ENCODE measurements around the gene CNGA4.

The CNGA4 gene

GRCh38 chr11:6238902-6239301 lies at the start of gene CNGA4:
TSS of gene CNGA4 (plus strand) at chr11:6239089. CDS start at chr11:6239207, 118 bp downstream.
- no peak for DNase-seq (ENCODE audit: low read depth)

- DNase-seq (ENCODE audit: low read depth) = no peak
These were observed 47.1 kb upstream of the CNGA4 start for GRCh38 chr11:6191742-6192141.

- DNase-seq (ENCODE audit: low read depth) = no peak
These were observed 44.8 kb upstream of the CNGA4 start for GRCh38 chr11:6194065-6194581.

GRCh38 chr11:6196396-6196795 lies 42.5 kb upstream of the CNGA4 start:
- no peak for DNase-seq (ENCODE audit: low read depth)

GRCh38 chr11:6197466-6198200 lies 41.3 kb upstream of the CNGA4 start:
- DNase-seq (ENCODE audit: low read depth) = no peak

GRCh38 chr11:6199174-6199810 lies 39.6 kb upstream of the CNGA4 start, which contains the start of gene OR52W1:
TSS of gene OR52W1 (plus strand) at chr11:6199224. CDS start at chr11:6199224, 0 bp downstream.
- no peak for DNase-seq (ENCODE audit: low read depth)

- DNase-seq (ENCODE audit: low read depth) = no peak
These were observed 37.9 kb upstream of the CNGA4 start for GRCh38 chr11:6200975-6201374.

- no peak for DNase-seq (ENCODE audit: low read depth)
These were observed 37.4 kb upstream of the CNGA4 start for GRCh38 chr11:6201481-6201880.

- no peak for DNase-seq (ENCODE audit: low read depth)
These were observed 36.8 kb upstream of the CNGA4 start for GRCh38 chr11:6202041-6202440.

- no peak for DNase-seq (ENCODE audit: low read depth)
These were observed 35.6 kb upstream of the CNGA4 start for GRCh38 chr11:6203327-6203726.

- no peak for DNase-seq (ENCODE audit: low read depth)
These were observed 34.2 kb upstream of the CNGA4 start for GRCh38 chr11:6204706-6205105.

- no peak for DNase-seq (ENCODE audit: low read depth)
These were observed 33.5 kb upstream of the CNGA4 start, which contains the start of gene C11orf42 for GRCh38 chr11:6205366-6205765. TSS of gene C11orf42 (plus strand) at chr11:6205557. CDS start at chr11:6205616, 59 bp downstream.

GRCh38 chr11:6206456-6207180 lies 32.3 kb upstream of the CNGA4 start:
- no peak for DNase-seq (ENCODE audit: low read depth)

- no peak for DNase-seq (ENCODE audit: low read depth)
These were observed 29.1 kb upstream of the CNGA4 start for GRCh38 chr11:6209801-6210200.

- DNase-seq (ENCODE audit: low read depth) = no peak
These were observed 28.5 kb upstream of the CNGA4 start for GRCh38 chr11:6210274-6210955.

GRCh38 chr11:6214530-6214929 lies 24.4 kb upstream of the CNGA4 start:
- no peak for DNase-seq (ENCODE audit: low read depth)

- no peak for DNase-seq (ENCODE audit: low read depth)
These were observed 22.4 kb upstream of the CNGA4 start for GRCh38 chr11:6216501-6216900.

- no peak for DNase-seq (ENCODE audit: low read depth)
These were observed 21.2 kb upstream of the CNGA4 start for GRCh38 chr11:6217722-6218121.

GRCh38 chr11:6219359-6219758 lies 19.5 kb upstream of the CNGA4 start:
- DNase-seq (ENCODE audit: low read depth) = peak; percentile 67

- DNase-seq (ENCODE audit: low read depth) = no peak
These were observed 15.0 kb upstream of the CNGA4 start for GRCh38 chr11:6223854-6224253.

- DNase-seq (ENCODE audit: low read depth) = no peak
These were observed 14.5 kb upstream of the CNGA4 start for GRCh38 chr11:6224421-6224820.

GRCh38 chr11:6225024-6225423 lies 13.9 kb upstream of the CNGA4 start:
- DNase-seq (ENCODE audit: low read depth) = no peak
